A549 (cell line): ENCODE data around the gene RALGPS2.

ENCODE experiments used
- CBX2 ChIP-seq: fragments of 200-600 bp; sonication (generic); IDR thresholded peaks from 2 replicates; pipeline ENCODE4 v1.6.1; 2016; ENCODE audit warnings: low read depth, mild to moderate bottlenecking, borderline replicate concordance
- CEBPB ChIP-seq, 2 experiments: fragments of >200 bp in 1 of 2; sonication (Bioruptor Twin) in 1 of 2; formaldehyde crosslinking in 1 of 2; IDR thresholded peaks; 2 replicates each; pipeline ENCODE4 v1.6.1; 2012 to 2016
- CTCF ChIP-seq: fragments of >200 bp; sonication (Bioruptor Twin); formaldehyde crosslinking; IDR thresholded peaks from 3 replicates; pipeline ENCODE4 v1.5.1; 2016
- EHF ChIP-seq: fragments of 250-450 bp; sonication (Bioruptor Pico); IDR thresholded peaks from 2 replicates; pipeline ENCODE4 v1.5.0; 2020; ENCODE audit warnings: mild to moderate bottlenecking
- HDAC2 ChIP-seq: fragments of 200-600 bp; sonication (generic); IDR thresholded peaks from 2 replicates; pipeline ENCODE4 v1.6.1; 2016
- HES2 ChIP-seq: fragments of >200 bp; sonication (Bioruptor Twin); formaldehyde crosslinking; IDR thresholded peaks from 2 replicates; pipeline ENCODE4 v1.6.1; 2016
- MYC ChIP-seq: IDR thresholded peaks from 2 replicates; pipeline ENCODE4 v1.6.1; 2012; ENCODE audit warnings: mild to moderate bottlenecking, inconsistent platforms, low read length, improper control_type of control experiment, borderline replicate concordance
- PBX3 ChIP-seq: IDR thresholded peaks from 2 replicates; pipeline ENCODE4 v1.6.1; 2012
- PHF8 ChIP-seq: fragments of 200-600 bp; sonication (generic); IDR thresholded peaks from 2 replicates; pipeline ENCODE4 v1.6.1; 2016; ENCODE audit warnings: low read depth, mild to moderate bottlenecking, antibody characterized with exemption, moderate library complexity, borderline replicate concordance
- POLR2A ChIP-seq: IDR thresholded peaks from 2 replicates; pipeline ENCODE4 v1.6.1; 2012; ENCODE audit warnings: mild to moderate bottlenecking, low read length
- REST ChIP-seq: fragments of 200-600 bp; sonication (generic); IDR thresholded peaks from 2 replicates; pipeline ENCODE4 v1.6.1; 2016; ENCODE audit warnings: antibody characterized with exemption, mild to moderate bottlenecking, moderate library complexity
- TFCP2L1 ChIP-seq: fragments of 250-450 bp; sonication (Bioruptor Pico); IDR thresholded peaks from 2 replicates; pipeline ENCODE4 v1.5.0; 2021; ENCODE audit warnings: mild to moderate bottlenecking
- USF2 ChIP-seq: fragments of 450-650 bp; IDR thresholded peaks from 2 replicates; pipeline ENCODE4 v1.6.1; 2014; ENCODE audit warnings: antibody characterized with exemption

GRCh38 chr1:178733972-178734371, 8.9 kb downstream of the RALGPS2 start:
- no peak for TF ChIP-seq PBX3
- TF ChIP-seq EHF (CRISPR knock-in tag): no peak
- TF ChIP-seq USF2: no peak
- no peak for TF ChIP-seq POLR2A
- TF ChIP-seq CTCF: no peak
- no peak for TF ChIP-seq TFCP2L1 (CRISPR knock-in tag)
- no peak for TF ChIP-seq PHF8
- TF ChIP-seq HES2: no peak
- TF ChIP-seq MYC: no peak
- TF ChIP-seq CEBPB (IDR thresholded peaks at IDR 0.05): no peak
- no peak for TF ChIP-seq HDAC2
- TF ChIP-seq REST: no peak
- no peak for TF ChIP-seq CBX2
